ENCODE results near the gene SLC9A1. TPM values are rescaled to one million over a fixed set of nuclear protein-coding genes. Genes with fewer than 3 reads are reported as not detected.

The SLC9A1 gene
- total RNA-seq, 4 donors from 2014 or later = 10.9 to 19.4 (median 13.2) TPM

DNA sequence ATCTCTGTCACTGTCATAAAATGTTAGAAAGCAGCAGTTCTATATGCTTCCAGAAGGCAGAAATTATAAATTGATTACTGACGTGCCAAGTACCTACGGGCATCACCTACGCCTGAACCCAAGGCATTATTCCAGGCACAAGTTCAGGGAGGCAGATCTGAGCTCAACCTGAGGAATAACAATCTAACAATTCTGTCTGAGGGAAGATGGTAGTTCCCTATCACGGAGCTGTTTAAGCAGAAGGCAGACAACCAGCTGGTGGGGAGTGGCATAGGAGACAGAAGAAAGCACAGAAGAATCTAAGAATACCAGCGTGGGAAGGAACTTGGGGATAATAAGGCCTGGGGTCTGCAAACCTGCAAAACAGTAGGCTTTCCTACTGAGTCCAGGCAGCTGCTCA lies 40.4 kb downstream of the SLC9A1 start:
- WGBS, 2 donors = 49 to 51% methylated on average over 5 of the region's 5 CpGs
- TF ChIP-seq POLR2A (IDR thresholded peaks at IDR 0.05) = no peak
- TF ChIP-seq, protein P1, sequence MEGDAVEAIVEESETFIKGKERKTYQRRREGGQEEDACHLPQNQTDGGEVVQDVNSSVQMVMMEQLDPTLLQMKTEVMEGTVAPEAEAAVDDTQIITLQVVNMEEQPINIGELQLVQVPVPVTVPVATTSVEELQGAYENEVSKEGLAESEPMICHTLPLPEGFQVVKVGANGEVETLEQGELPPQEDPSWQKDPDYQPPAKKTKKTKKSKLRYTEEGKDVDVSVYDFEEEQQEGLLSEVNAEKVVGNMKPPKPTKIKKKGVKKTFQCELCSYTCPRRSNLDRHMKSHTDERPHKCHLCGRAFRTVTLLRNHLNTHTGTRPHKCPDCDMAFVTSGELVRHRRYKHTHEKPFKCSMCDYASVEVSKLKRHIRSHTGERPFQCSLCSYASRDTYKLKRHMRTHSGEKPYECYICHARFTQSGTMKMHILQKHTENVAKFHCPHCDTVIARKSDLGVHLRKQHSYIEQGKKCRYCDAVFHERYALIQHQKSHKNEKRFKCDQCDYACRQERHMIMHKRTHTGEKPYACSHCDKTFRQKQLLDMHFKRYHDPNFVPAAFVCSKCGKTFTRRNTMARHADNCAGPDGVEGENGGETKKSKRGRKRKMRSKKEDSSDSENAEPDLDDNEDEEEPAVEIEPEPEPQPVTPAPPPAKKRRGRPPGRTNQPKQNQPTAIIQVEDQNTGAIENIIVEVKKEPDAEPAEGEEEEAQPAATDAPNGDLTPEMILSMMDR (IDR thresholded peaks at IDR 0.05) = no peak
- no peak overlapping the region for H3K4me3 ChIP-seq (ENCODE audit: low read depth, poor library complexity, severe bottlenecking)
- intact Hi-C loops (cut with DNase I; ENCODE audit: low total_unique reads) = no loop called here
- DNase-seq (ENCODE audit: low spot score in 2 of 2) = no peak

DNA sequence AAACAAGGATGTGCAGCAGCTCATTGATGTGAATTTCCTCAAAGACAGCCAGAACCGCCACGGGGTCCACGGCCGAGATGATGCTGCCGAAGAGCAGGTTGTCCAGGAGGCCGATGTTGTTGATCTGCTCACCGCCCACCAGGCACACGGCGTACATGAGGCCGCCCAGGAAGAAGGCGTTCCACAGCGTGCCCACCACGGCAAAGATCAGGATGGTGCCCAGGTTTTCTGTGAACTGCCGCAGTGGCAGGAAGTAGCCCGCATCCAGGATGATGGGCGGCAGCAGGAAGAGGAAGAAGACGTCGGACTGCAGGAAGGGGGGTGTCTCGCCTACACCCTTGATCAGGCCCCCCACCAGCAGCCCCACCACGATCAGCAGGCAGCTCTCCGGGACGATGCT lies 41.1 kb downstream of the SLC9A1 start:
- intact Hi-C loops (cut with DNase I; ENCODE audit: low total_unique reads) = no loop called here
- 90 to 94% methylated on average over 22 of the region's 22 CpGs for WGBS, 2 donors
- no peak for DNase-seq (ENCODE audit: low spot score in 2 of 2)
- TF ChIP-seq POLR2A (IDR thresholded peaks at IDR 0.05) = no peak
- TF ChIP-seq, protein P1 (IDR thresholded peaks at IDR 0.05) = no peak
- H3K4me3 ChIP-seq (ENCODE audit: low read depth, poor library complexity, severe bottlenecking) = no peak overlapping the region

DNA sequence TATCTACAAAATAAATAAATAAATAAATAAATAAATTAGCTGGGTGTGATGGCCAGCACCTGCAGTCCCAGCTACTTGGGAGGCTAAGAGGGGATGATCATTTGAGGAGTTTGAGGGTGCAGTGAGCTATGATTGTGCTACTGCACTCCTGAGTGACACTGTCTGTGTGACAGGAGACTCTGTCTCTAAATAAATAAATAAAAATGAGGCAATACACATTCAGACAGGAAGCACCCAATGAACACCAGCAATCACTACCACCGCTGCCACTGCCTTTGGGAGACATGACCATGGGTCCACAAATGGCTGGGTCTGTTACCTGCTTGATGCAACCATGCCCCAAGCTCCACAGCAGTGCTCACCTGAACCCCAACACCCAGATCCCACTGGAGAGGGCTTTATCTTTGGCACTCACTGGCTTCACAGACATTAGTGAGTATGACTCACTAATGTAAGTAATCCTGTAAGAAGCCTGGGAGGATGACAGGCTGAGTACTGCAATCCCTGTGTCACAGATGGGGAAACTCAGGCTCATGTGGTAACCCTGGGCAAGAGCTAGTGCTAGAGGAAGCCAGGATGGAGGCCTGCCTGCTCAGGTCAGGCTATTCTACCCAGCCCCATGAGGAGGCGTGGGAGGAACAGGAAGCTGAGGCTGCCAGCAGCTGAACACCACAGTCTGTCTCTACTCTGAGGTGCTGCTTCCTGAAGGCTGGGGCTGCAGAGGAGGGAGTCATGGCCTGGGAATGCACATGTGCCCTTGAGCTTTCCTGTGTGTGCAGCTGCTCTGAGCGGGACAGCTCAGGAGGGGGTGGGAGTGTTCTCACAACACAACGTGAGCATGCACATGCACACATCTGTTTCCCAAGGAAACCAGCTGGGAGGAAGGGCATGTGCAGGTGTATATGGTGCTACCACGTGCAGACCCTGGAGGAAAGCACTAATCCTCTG lies 43.0 kb downstream of the SLC9A1 start:
- TF ChIP-seq, protein P1 (IDR thresholded peaks at IDR 0.05) = no peak
- no peak for TF ChIP-seq POLR2A (IDR thresholded peaks at IDR 0.05)
- H3K4me3 ChIP-seq (ENCODE audit: low read depth, poor library complexity, severe bottlenecking) = no peak overlapping the region
- DNase-seq (ENCODE audit: low spot score in 2 of 2) = peak; percentile 84 to 93
- intact Hi-C loops (cut with DNase I; ENCODE audit: low total_unique reads) = no loop called here
- WGBS, 2 donors = 17 to 29% methylated on average over 5 of the region's 5 CpGs

DNA sequence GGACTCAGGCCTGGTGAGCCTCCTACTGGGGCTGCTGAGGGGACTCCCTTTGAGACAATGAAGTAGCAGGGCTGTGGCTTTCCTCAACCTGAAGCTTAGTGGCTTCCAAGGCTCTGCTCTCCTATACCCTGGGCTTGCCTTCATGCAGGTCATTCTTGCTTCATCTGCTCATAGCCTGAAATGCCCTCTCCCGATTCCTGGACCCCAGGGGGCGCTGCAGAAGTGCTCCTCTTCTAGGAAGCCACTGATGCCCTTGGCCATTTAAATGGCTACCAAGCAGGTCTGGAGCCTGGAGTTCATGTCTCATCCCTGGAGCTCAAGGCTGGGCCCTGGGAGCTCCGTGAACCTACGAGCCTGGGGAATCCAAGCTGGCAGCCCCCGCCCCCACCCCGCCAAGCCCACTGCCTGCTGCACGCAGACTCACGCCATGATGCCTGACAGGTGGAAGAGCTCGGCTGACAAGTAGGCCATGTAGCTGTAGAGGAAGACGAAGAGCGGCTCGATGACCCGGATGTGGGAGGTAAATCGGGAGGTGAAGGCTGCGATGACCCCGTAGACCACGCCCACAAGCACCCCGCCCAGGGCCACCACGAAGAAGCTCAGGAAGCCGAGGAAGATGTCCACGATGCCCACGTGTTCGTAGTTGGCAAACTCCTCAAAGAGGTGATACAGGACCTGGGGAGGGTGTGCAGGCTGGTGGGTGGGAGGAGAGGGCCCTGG lies 45.7 kb downstream of the SLC9A1 start:
- H3K4me3 ChIP-seq (ENCODE audit: low read depth, poor library complexity, severe bottlenecking) = no peak overlapping the region
- TF ChIP-seq, protein P1 (IDR thresholded peaks at IDR 0.05) = no peak
- TF ChIP-seq POLR2A (IDR thresholded peaks at IDR 0.05) = no peak
- 94 to 95% methylated on average over 23 of the region's 23 CpGs for WGBS, 2 donors
- intact Hi-C loops (cut with DNase I; ENCODE audit: low total_unique reads) = loop anchor here (10.0 kb wide), 1 partner anchor 286 kb away; the partner anchor contains the start of gene GPR3
- no peak for DNase-seq (ENCODE audit: low spot score in 2 of 2)

DNA sequence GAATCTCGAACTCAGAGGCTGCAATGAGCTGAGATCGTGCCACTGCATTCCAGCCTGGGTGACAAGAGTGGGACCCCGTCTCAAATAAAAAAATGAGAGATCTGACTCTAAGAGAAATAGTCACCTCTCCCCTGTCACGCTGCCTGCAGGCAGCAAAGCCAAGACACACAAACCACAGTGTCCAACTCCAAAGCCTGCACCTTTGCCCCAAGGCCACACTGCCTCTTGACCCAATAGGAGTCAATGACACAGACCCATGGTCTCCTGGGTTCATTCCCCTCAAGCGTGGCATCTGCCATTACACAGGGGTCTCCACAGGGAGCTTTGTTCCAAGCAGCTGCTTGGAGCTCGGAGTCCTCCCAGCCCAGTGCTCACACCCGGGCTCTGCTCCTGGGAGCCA lies 46.3 kb downstream of the SLC9A1 start:
- H3K4me3 ChIP-seq (ENCODE audit: low read depth, poor library complexity, severe bottlenecking) = no peak overlapping the region
- DNase-seq (ENCODE audit: low spot score in 2 of 2) = no peak
- no peak for TF ChIP-seq POLR2A (IDR thresholded peaks at IDR 0.05)
- TF ChIP-seq, protein P1 (IDR thresholded peaks at IDR 0.05) = no peak
- 94% methylated on average over 7 of the region's 7 CpGs for WGBS, 2 donors
- intact Hi-C loops (cut with DNase I; ENCODE audit: low total_unique reads) = loop anchor here (10.0 kb wide), 1 partner anchor 286 kb away; the partner anchor contains the start of gene GPR3

All from lower leg skin (tissue), 4 donors.